Transverse colon (tissue), 4 donors: ENCODE results near the gene RAPGEF1. TPM values are rescaled to one million over a fixed set of nuclear protein-coding genes. Genes with fewer than 3 reads are reported as not detected.
A peak's percentile ranks its signal among the peaks of the same experiment; 100 is the strongest.

Source experiments
- DNase-seq: peaks from one replicate; pipeline ENCODE4 v3.0.0-alpha.2; 2019
- H3K27ac ChIP-seq, 4 donors: fragments of 200-600 bp; sonication (generic); 2 replicates each; pipeline ENCODE4 v1.5.1; 2016 to 2018; ENCODE audit warnings: inconsistent platforms in 4 of 4
- H3K27me3 ChIP-seq: fragments of 200-600 bp; sonication (generic); 2 replicates; pipeline ENCODE4 v1.5.1; 2017; ENCODE audit warnings: inconsistent platforms
- H3K36me3 ChIP-seq, 4 donors: fragments of 200-600 bp; sonication (generic); 2 replicates each; pipeline ENCODE4 v1.5.1; 2017 to 2019; ENCODE audit warnings: inconsistent platforms in 4 of 4
- H3K4me1 ChIP-seq, 4 donors: fragments of 200-600 bp; sonication (generic); 2 replicates each; pipeline ENCODE4 v1.5.1; 2017 to 2020; ENCODE audit warnings: inconsistent platforms in 4 of 4
- H3K4me3 ChIP-seq, 4 donors: fragments of 200-600 bp; sonication (generic); 1 replicate in 1 of 4; 2 replicates in 3 of 4; pipeline versions ENCODE4 v1.5.1 to v1.6.1; 2017 to 2019; ENCODE audit warnings: inconsistent platforms in 4 of 4
- H3K9me3 ChIP-seq, 2 donors: fragments of 200-600 bp; sonication (generic); 2 replicates each; pipeline ENCODE4 v1.5.1; 2017 to 2019; ENCODE audit warnings: inconsistent platforms in 2 of 2
- CTCF ChIP-seq, 5 experiments: fragments of 200-600 bp in 3 of 5; fragments of 450-650 bp in 2 of 5; sonication (generic) in 3 of 5; IDR thresholded peaks; 1 replicate in 2 of 5; 2 replicates in 3 of 5; pipeline ENCODE4 v1.5.1; 2016 to 2017; ENCODE audit warnings: antibody characterized with exemption in 5 of 5, inconsistent platforms in 3 of 5, mild to moderate bottlenecking in 2 of 5, moderate library complexity in 1 of 5
- EP300 ChIP-seq: sonication (generic); formaldehyde crosslinking; IDR thresholded peaks from one replicate; pipeline ENCODE4 v1.6.1; 2017; ENCODE audit warnings: antibody characterized with exemption, low read depth
- POLR2A ChIP-seq: fragments of 450-650 bp; IDR thresholded peaks from one replicate; pipeline ENCODE4 v1.6.1; 2016; ENCODE audit warnings: antibody characterized with exemption, mild to moderate bottlenecking, moderate library complexity
- POLR2AphosphoS5 ChIP-seq, 3 donors: sonication (generic); formaldehyde crosslinking; IDR thresholded peaks; one replicate each; pipeline ENCODE4 v1.6.1; 2016; ENCODE audit warnings: antibody characterized with exemption in 3 of 3
- WGBS, 2 donors: methylation state at CpG; one replicate each; pipeline ENCODE4 v1.1.5; 2018; ENCODE audit warnings: low coverage in 1 of 2; 5-methylcytosine and 5-hydroxymethylcytosine counted together
- in situ Hi-C, 4 donors: fragments of 200-750 bp; cut with MboI; loops; one replicate each; pipeline versions ENCODE4 v1.15.0 to v1.15.1; 2017; ENCODE audit warnings: low sequenced_read_pairs in 3 of 4, low pct_ligation_motif_present in 1 of 4, low pct_unique_long_range_greater_than_20kb in 1 of 4
- intact Hi-C: fragments of 100-400 bp; cut with DNase I; formaldehyde crosslinking; loops from one replicate; pipeline ENCODE4 v1.15.1; 2023; ENCODE audit warnings: low total_unique reads
- total RNA-seq, 4 donors: library from RNA; depleted of rRNA; stranded (reverse); fragments of >200 nt; gene quantifications; one replicate each; pipeline ENCODE4 v1.1.0, GENCODE V29; 2016

Gene RAPGEF1
- total RNA-seq, 4 donors from 2014 or later: 49.8 to 86.0 (median 55.1) TPM

GRCh38 chr9:131707733-131708157, 32.1 kb downstream of the RAPGEF1 start:
- peak overlapping the region; percentile 57 to 77 (median 65) for H3K27ac ChIP-seq
- H3K4me3 ChIP-seq: no peak overlapping the region
- H3K4me1 ChIP-seq: peaks cover 16 to 79% (median 55%) of the 10 kb centered on the region in 4 donors
- no peak for DNase-seq
- in situ Hi-C loops: no loop called here
- 40 to 44% methylated on average over 4 of the region's 4 CpGs for WGBS, 2 donors
- no peaks in the 10 kb centered on the region for H3K27me3 ChIP-seq
- no peak for TF ChIP-seq EP300
- TF ChIP-seq CTCF (IDR thresholded peaks at IDR 0.05): no peak
- no peaks in the 10 kb centered on the region for H3K36me3 ChIP-seq
- intact Hi-C loops: no loop called here
- no peaks in the 10 kb centered on the region for H3K9me3 ChIP-seq

GRCh38 chr9:131707050-131707449, 32.8 kb downstream of the RAPGEF1 start:
- intact Hi-C loops: no loop called here
- H3K27me3 ChIP-seq: no peaks in the 10 kb centered on the region
- no peaks in the 10 kb centered on the region for H3K36me3 ChIP-seq
- no peaks in the 10 kb centered on the region for H3K9me3 ChIP-seq
- no peak overlapping the region for H3K4me3 ChIP-seq
- WGBS, 2 donors: 91 to 96% methylated on average over 5 of the region's 5 CpGs
- in situ Hi-C loops: no loop called here
- peaks cover 16 to 81% (median 55%) of the 10 kb centered on the region in 4 donors for H3K4me1 ChIP-seq
- TF ChIP-seq POLR2AphosphoS5 (IDR thresholded peaks at IDR 0.05) (no peak), POLR2A (no peak), EP300 (no peak), CTCF (IDR thresholded peaks at IDR 0.05) (no peak)
- H3K27ac ChIP-seq: peak overlapping the region; percentile 57 to 77 (median 65)
- DNase-seq: no peak

- H3K27me3 ChIP-seq: no peaks in the 10 kb centered on the region
- H3K9me3 ChIP-seq: no peaks in the 10 kb centered on the region
- H3K4me1 ChIP-seq: peaks cover 16 to 83% (median 55%) of the 10 kb centered on the region in 4 donors
- TF ChIP-seq POLR2AphosphoS5 (IDR thresholded peaks at IDR 0.05) (no peak), CTCF (IDR thresholded peaks at IDR 0.05) (no peak), POLR2A (no peak), EP300 (no peak)
- intact Hi-C loops: no loop called here
- no peaks in the 10 kb centered on the region for H3K36me3 ChIP-seq
- 20 to 58% methylated on average over 1 to 6 of the region's 6 CpGs for WGBS, 2 donors
- in situ Hi-C loops: no loop called here
- DNase-seq: peak; percentile 47
- peak overlapping the region; percentile 57 to 77 (median 65) for H3K27ac ChIP-seq
- H3K4me3 ChIP-seq: no peak overlapping the region
Observed at GRCh38 chr9:131706608-131706970, 33.3 kb downstream of the RAPGEF1 start.

GRCh38 chr9:131704988-131705387, 34.9 kb downstream of the RAPGEF1 start:
- no peaks in the 10 kb centered on the region for H3K36me3 ChIP-seq
- DNase-seq: no peak
- intact Hi-C loops (no loop called here), in situ Hi-C loops (no loop called here)
- no peak for TF ChIP-seq CTCF (IDR thresholded peaks at IDR 0.05)
- no peak for TF ChIP-seq EP300
- no peak for TF ChIP-seq POLR2AphosphoS5 (IDR thresholded peaks at IDR 0.05)
- TF ChIP-seq POLR2A: no peak
- no peaks in the 10 kb centered on the region for H3K9me3 ChIP-seq
- peak overlapping the region; percentile 48 to 77 (median 62) for H3K27ac ChIP-seq
- WGBS, 2 donors: 53 to 83% methylated on average over 1 to 4 of the region's 4 CpGs
- H3K4me3 ChIP-seq: no peak overlapping the region
- peaks cover 16 to 77% (median 55%) of the 10 kb centered on the region in 4 donors for H3K4me1 ChIP-seq
- no peaks in the 10 kb centered on the region for H3K27me3 ChIP-seq
